ENCODE measurements around the gene TGFBR3. TPM values are rescaled to one million over a fixed set of nuclear protein-coding genes. Genes with fewer than 3 reads are reported as not detected.

The TGFBR3 gene
- total and polyA plus RNA-seq, 2 experiments from 2014 or later: 46.8 to 68.3 TPM

DNA sequence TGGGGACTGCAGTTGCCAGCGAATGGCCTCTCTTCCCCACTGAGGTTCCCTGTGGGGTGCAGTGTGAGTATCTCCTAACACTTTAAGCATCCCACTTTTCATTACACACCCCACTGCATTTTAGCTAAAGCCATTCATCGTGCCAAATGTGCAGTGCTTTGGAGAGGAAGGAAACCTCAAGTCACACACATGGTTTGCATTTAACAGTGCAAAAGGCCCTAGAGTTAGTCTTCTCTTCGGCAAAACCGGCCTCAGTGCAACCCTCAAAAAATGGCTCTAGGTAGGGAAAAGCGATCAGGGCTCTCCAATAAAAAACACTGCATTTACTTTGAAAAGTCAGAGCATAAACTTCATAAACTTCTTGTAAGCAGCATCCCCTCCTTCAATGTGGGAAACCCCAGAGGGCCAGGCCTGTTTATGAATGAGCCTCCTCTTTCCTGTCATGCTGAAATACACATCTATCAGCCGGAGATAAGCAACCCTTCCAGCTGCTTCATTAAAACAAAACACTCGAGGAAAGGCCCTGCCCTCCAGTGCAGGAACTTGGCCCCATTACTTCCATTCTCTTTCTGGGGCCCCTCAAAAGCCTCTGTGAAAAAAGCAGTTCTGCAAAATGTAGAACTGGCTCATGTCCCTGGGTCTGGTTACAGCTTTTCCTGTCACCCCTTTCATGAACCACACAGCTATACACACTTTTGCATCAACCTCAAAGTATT lies 201.3 kb downstream of the TGFBR3 start:
- Histone ChIP-seq H3K4me3 (no peak overlapping the region), H3K27me3 (no peaks in the 10 kb centered on the region), H3K27ac (peak overlapping the region; percentile 41), H2AFZ (no peak overlapping the region), H3K4me1 (ENCODE audit: insufficient read depth) (peaks cover 23% of the 10 kb centered on the region), H3K9me2 (replicated peaks; ENCODE audit: insufficient read depth) (no peaks in the 10 kb centered on the region), H3K79me2 (no peaks in the 10 kb centered on the region), H3K9me3 (ENCODE audit: low read depth) (no peaks in the 10 kb centered on the region), H4K20me1 (ENCODE audit: insufficient read depth, poor library complexity, severe bottlenecking) (no peaks in the 10 kb centered on the region), H3K4me2 (peak overlapping the region; percentile 34), H3K36me3 (replicated peaks; ENCODE audit: insufficient read depth, low read depth) (no peaks in the 10 kb centered on the region)
- peak; percentile 21 for DNase-seq (ENCODE audit: low spot score)
- TF ChIP-seq EZH2phosphoT487 (IDR thresholded peaks at IDR 0.05; ENCODE audit: low read depth, severe bottlenecking, unreplicated experiment): no peak
- TF ChIP-seq, protein P1, sequence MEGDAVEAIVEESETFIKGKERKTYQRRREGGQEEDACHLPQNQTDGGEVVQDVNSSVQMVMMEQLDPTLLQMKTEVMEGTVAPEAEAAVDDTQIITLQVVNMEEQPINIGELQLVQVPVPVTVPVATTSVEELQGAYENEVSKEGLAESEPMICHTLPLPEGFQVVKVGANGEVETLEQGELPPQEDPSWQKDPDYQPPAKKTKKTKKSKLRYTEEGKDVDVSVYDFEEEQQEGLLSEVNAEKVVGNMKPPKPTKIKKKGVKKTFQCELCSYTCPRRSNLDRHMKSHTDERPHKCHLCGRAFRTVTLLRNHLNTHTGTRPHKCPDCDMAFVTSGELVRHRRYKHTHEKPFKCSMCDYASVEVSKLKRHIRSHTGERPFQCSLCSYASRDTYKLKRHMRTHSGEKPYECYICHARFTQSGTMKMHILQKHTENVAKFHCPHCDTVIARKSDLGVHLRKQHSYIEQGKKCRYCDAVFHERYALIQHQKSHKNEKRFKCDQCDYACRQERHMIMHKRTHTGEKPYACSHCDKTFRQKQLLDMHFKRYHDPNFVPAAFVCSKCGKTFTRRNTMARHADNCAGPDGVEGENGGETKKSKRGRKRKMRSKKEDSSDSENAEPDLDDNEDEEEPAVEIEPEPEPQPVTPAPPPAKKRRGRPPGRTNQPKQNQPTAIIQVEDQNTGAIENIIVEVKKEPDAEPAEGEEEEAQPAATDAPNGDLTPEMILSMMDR (IDR thresholded peaks at IDR 0.05; ENCODE audit: poor library complexity): no peak
- no peak for TF ChIP-seq EZH2 (IDR thresholded peaks at IDR 0.05; ENCODE audit: borderline replicate concordance)
- WGBS (ENCODE audit: low lambda C conversion rate, missing lambda C conversion rate): 39% methylated on average over 7 of the region's 7 CpGs

DNA sequence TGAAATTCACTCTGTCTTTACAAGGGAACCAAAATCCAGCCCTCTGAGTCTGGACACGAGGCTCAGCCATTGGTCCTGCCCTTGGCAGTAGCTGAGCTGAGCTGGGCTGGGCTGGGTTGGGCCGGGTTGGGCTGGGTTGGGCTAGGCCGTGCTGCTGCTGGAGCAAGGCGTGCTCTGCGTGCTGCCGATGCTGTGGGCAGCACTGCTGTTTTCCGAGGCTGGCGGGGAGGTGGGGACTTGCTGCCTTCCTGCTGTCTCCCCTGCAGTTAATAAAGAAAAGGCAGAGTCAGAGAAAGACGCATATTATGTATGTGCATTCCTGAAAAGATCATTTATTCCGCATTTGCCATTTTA lies 202.4 kb downstream of the TGFBR3 start:
- H2AFZ ChIP-seq: no peak overlapping the region

DNA sequence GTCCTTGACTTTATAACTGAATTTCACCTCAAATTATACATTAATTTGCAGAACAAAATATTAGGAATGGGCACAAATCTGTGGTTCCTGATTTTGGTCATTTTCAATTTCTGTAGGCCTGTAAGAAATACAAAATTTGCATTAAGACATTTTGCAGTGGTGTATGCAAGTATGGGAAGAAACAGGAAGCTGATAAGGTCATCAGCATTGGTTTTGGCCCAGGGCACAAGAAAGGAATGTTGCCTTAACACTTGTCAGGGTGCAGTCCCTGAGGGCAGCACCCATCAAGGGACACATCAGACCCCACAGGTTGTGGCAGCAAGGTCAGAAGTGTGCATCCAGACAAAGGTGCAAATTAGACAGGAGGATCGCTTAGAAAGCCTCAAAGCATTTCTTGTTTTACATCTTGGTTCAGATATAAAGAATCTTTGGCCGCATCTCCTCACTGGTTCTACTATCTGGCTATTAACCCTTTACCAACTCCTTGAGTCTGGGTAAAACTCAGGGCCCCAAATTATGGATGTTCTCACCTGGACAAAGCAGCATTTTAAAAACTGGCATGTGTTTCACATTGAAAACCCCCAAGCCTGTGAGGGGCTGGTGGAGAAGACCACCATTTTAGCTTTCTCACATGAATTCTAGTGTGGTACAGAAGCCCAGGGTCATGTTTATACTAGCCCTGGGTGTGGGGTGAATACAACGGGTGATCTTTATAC lies 202.9 kb downstream of the TGFBR3 start:
- H3K36me3 ChIP-seq (replicated peaks; ENCODE audit: insufficient read depth, low read depth): no peaks in the 10 kb centered on the region
- H2AFZ ChIP-seq: no peak overlapping the region
- no peak overlapping the region for H3K4me3 ChIP-seq
- H3K9me2 ChIP-seq (replicated peaks; ENCODE audit: insufficient read depth): no peaks in the 10 kb centered on the region
- no peak for DNase-seq (ENCODE audit: low spot score)
- no peaks in the 10 kb centered on the region for H3K27me3 ChIP-seq
- TF ChIP-seq, protein P1 (IDR thresholded peaks at IDR 0.05; ENCODE audit: poor library complexity): no peak
- TF ChIP-seq EZH2phosphoT487 (IDR thresholded peaks at IDR 0.05; ENCODE audit: low read depth, severe bottlenecking, unreplicated experiment): no peak
- no peak for TF ChIP-seq EZH2 (IDR thresholded peaks at IDR 0.05; ENCODE audit: borderline replicate concordance)
- H3K27ac ChIP-seq: no peak overlapping the region
- H3K9me3 ChIP-seq (ENCODE audit: low read depth): no peaks in the 10 kb centered on the region
- no peak overlapping the region for H3K4me2 ChIP-seq
- WGBS (ENCODE audit: low lambda C conversion rate, missing lambda C conversion rate): 59% methylated on average over 3 of the region's 3 CpGs
- H3K79me2 ChIP-seq: no peaks in the 10 kb centered on the region
- no peaks in the 10 kb centered on the region for H4K20me1 ChIP-seq (ENCODE audit: insufficient read depth, poor library complexity, severe bottlenecking)
- peaks cover 8% of the 10 kb centered on the region for H3K4me1 ChIP-seq (ENCODE audit: insufficient read depth)

More for the DNA sequence above, 202.4 kb downstream of the TGFBR3 start:
- DNase-seq (ENCODE audit: low spot score): no peak
- H3K9me3 ChIP-seq (ENCODE audit: low read depth): no peaks in the 10 kb centered on the region
- no peaks in the 10 kb centered on the region for H3K27me3 ChIP-seq
- no peaks in the 10 kb centered on the region for H3K9me2 ChIP-seq (replicated peaks; ENCODE audit: insufficient read depth)
- H3K79me2 ChIP-seq: no peaks in the 10 kb centered on the region
- H3K27ac ChIP-seq: no peak overlapping the region
- no peak overlapping the region for H3K4me3 ChIP-seq
- H3K4me1 ChIP-seq (ENCODE audit: insufficient read depth): peaks cover 14% of the 10 kb centered on the region
- no peak overlapping the region for H3K4me2 ChIP-seq
- H3K36me3 ChIP-seq (replicated peaks; ENCODE audit: insufficient read depth, low read depth): no peaks in the 10 kb centered on the region
- WGBS (ENCODE audit: low lambda C conversion rate, missing lambda C conversion rate): 53% methylated on average over 10 of the region's 10 CpGs
- no peaks in the 10 kb centered on the region for H4K20me1 ChIP-seq (ENCODE audit: insufficient read depth, poor library complexity, severe bottlenecking)
- TF ChIP-seq EZH2phosphoT487 (IDR thresholded peaks at IDR 0.05; ENCODE audit: low read depth, severe bottlenecking, unreplicated experiment): no peak
- TF ChIP-seq, protein P1 (IDR thresholded peaks at IDR 0.05; ENCODE audit: poor library complexity): no peak
